ENCODE data around the gene AKNA. TPM values are rescaled to one million over a fixed set of nuclear protein-coding genes. Genes with fewer than 3 reads are reported as not detected.
"Not testable (repeated sequence)": the region's sequence is repeated elsewhere in the genome, so short reads cannot be mapped to it uniquely, and the experiment has no call there.

Gene AKNA
- total RNA-seq, 3 donors from 2014 or later = 29.3 to 45.1 (median 44.9) TPM

DNA sequence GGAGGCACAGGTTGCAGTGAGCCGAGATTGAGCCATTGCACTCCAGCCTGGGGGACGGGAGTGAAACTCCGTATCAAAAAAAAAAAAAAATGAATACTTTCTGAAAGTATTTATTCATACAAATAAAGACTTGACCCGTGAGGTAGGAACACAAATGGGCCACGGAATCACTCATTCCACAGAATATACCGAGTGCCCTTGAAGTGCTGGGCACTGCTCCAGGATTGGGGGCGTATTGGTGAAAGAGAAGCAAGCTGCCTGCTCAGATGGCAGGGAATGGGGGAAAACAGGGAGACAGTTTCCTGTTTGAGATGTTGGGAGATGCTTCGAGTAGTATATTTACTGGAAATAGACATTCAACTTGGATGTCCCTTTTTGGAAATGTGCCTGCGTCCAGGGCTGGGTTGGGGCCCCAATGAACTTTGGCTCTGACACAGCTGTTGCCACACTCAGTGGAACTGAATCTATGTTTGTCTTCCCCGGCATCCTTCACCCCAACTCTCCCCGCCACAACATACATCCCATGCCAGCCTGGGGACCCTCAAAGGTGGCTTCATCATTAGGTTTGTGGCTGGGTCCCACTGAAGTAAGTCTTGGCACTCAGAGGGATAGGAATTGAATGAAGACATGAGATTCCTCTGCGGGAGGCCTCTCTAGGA is 65.5 kb downstream of the AKNA start:
- DNase-seq; H3K4me1 ChIP-seq (ENCODE audit: low read depth); H3K4me3 ChIP-seq; ATAC-seq; H3K9me3 ChIP-seq; intact Hi-C loops (cut with DNase I, micrococcal nuclease); H3K36me3 ChIP-seq (ENCODE audit: low read depth): not testable (repeated sequence)

DNA sequence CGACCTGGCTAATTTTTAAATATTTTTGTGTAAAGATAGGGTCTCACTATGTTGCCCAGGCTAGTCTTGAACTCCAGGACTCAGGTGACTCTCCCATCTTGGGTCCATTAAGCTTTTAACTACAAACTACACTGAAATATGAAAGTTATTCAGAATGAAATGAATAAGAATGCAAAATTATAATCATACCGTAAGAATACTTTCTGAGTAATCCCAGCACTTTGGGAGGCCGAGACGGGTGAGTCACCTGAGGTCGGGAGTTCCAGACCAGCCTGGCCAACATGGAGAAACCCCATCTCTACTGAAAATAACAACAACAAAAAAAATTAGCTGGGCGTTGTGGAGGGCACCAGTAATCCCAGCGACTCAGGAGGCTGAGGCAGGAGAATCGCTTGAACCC is 66.0 kb downstream of the AKNA start:
- intact Hi-C loops (cut with DNase I, micrococcal nuclease) = no loop called here
- ATAC-seq = no peak
- DNase-seq = peak in 1 of 3 donors; percentile 4
- Histone ChIP-seq H3K4me1 (ENCODE audit: low read depth) (no peaks in the 10 kb centered on the region), H3K36me3 (ENCODE audit: low read depth) (no peaks in the 10 kb centered on the region), H3K4me3 (no peak overlapping the region), H3K9me3 (no peaks in the 10 kb centered on the region)
- TF ChIP-seq CTCF (IDR thresholded peaks at IDR 0.05) = no peak

DNA sequence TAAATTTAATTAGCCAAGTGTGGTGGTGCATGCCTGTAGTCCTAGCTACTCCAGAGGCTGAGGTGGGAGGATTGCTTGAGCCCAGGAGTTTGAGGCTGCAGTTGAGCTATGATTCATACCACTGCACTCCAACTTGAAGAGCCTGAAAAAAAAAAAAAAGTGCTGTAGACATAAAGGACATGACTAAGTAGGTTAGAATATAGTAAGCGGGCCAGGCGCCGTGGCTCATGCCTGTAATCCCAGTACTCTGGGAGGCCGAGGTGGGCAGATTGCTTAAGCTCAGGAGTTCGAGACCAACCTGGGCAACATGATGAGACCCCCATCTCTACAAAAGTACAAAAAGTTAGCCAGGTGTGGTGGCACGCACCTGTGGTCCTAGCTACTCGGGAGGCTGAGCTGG is 67.1 kb downstream of the AKNA start:
- intact Hi-C loops (cut with DNase I, micrococcal nuclease); ATAC-seq; H3K36me3 ChIP-seq (ENCODE audit: low read depth); H3K4me1 ChIP-seq (ENCODE audit: low read depth); H3K9me3 ChIP-seq; H3K4me3 ChIP-seq: not testable (repeated sequence)
- DNase-seq = peak in 1 of 3 donors; percentile 13

DNA sequence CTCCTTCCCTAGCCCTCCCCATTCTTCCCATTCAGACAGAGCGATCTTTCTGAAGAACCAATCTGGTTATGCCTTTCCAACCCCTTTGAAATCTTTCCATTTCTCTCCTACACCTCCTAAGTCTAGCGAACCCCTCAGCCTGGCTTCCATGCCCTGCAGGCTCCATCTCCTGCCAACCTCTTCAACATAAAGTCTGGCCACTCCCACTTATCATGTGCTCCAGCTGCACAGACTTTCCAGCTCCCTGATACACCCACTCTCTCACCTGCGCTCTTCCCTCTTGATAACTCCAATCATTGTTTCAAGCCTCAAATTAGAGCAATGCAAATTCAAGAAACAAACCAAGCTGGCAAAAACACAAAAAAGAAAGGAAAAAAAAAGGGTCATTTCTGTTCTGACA is 68.6 kb downstream of the AKNA start:
- TF ChIP-seq CTCF (IDR thresholded peaks at IDR 0.05) = no peak
- DNase-seq (peak in 1 of 3 donors; percentile 1), ATAC-seq (no peak)
- H3K9me3 ChIP-seq = no peaks in the 10 kb centered on the region
- H3K4me3 ChIP-seq = no peak overlapping the region
- no peaks in the 10 kb centered on the region for H3K4me1 ChIP-seq (ENCODE audit: low read depth)
- no peaks in the 10 kb centered on the region for H3K36me3 ChIP-seq (ENCODE audit: low read depth)
- intact Hi-C loops (cut with DNase I, micrococcal nuclease) = no loop called here

DNA sequence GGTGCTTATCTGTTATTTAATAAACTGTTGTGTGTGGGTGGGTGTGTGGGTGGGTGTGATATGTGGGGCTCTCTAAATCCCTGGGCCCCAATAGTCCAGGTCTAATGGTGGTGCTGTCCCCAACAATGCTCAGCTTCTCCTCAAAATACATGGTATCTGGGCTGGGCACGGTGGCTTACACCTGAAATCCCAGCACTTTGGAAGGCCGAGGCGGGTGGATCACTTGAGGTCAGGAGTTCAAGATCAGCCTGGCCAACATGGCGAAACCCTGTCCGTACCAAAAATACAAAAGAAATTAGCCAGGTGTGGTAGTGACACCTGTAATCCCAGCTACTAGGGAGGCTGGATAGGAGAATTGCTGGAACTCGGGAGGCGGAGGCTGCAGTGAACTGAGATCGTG is 69.4 kb downstream of the AKNA start:
- no peak for ATAC-seq
- peak in 1 of 3 donors; percentile 1 for DNase-seq
- intact Hi-C loops (cut with DNase I, micrococcal nuclease) = no loop called here

DNA sequence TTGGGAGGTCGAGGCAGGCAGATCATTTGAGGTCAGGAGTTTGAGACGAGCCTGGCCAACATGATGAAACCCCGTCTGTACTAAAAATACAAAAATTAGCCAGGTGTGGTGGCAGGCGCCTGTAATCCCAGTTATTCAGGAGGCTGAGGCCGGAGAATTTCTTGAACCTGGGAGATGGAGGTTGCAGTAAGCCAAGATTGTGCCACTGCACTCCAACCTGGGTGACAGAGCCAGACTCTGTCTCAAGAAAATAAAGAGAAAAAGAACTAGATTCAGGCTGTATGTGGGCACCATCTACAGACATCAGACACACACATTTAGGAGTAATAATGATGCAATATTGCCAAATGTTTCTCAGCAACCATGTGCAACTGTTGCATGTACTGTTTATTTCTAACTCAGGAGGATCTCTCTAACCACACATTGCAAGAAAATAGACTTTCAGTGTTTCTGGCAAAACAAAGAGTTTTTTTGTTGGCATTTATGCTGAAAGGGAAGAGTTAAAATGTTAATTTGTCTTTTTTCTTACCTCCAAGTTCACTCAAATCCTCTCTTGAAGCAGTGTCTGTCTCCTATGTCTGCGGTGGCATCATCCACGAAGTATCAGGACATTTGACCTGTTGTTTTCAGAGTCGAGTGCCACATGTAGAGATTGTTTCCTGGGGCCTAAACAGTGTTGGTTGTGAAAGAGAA is 70.0 kb downstream of the AKNA start:
- DNase-seq = peak in 1 of 3 donors; percentile 3
- Histone ChIP-seq H3K4me1 (ENCODE audit: low read depth) (no peaks in the 10 kb centered on the region), H3K4me3 (no peak overlapping the region), H3K9me3 (no peaks in the 10 kb centered on the region), H3K36me3 (ENCODE audit: low read depth) (no peaks in the 10 kb centered on the region)
- intact Hi-C loops (cut with DNase I, micrococcal nuclease) = no loop called here
- TF ChIP-seq CTCF (IDR thresholded peaks at IDR 0.05) = no peak
- no peak for ATAC-seq

More for the DNA sequence above, 69.4 kb downstream of the AKNA start:
- TF ChIP-seq CTCF (IDR thresholded peaks at IDR 0.05) = no peak
- H3K9me3 ChIP-seq = no peaks in the 10 kb centered on the region
- H3K4me1 ChIP-seq (ENCODE audit: low read depth) = no peaks in the 10 kb centered on the region
- H3K36me3 ChIP-seq (ENCODE audit: low read depth) = no peaks in the 10 kb centered on the region
- no peak overlapping the region for H3K4me3 ChIP-seq
